HEK293T (cell line): ENCODE data around the gene GPHN.

ENCODE experiments used
- FOXM1 ChIP-seq: fragments of 450-650 bp; IDR thresholded peaks from 2 replicates; pipeline ENCODE4 v1.6.1; 2017; ENCODE audit warnings: mild to moderate bottlenecking, borderline replicate concordance
- LEF1 ChIP-seq: fragments of 450-650 bp; IDR thresholded peaks from 2 replicates; pipeline ENCODE4 v1.6.1; 2017; ENCODE audit warnings: mild to moderate bottlenecking, borderline replicate concordance
- NFRKB ChIP-seq: fragments of 450-650 bp; IDR thresholded peaks from 2 replicates; pipeline ENCODE4 v1.6.1; 2016; ENCODE audit warnings: mild to moderate bottlenecking, moderate library complexity
- SP1 ChIP-seq: fragments of 450-650 bp; IDR thresholded peaks from 2 replicates; pipeline ENCODE4 v1.6.1; 2017
- ZNF384 ChIP-seq: fragments of 450-650 bp; IDR thresholded peaks from 2 replicates; pipeline ENCODE4 v1.6.1; 2016

GRCh38 chr14:66939409-66939808 is 431.5 kb downstream of the GPHN start:
- TF ChIP-seq FOXM1: no peak
- no peak for TF ChIP-seq LEF1
- no peak for TF ChIP-seq NFRKB
- TF ChIP-seq ZNF384: no peak
- TF ChIP-seq SP1: no peak
